Heart left ventricle (tissue), 13 donors: Measurements from ENCODE around the gene CPEB4.

Experiments used
- CTCF ChIP-seq, 12 donors: fragments of 200-600 bp; sonication (generic) in 4 of 12; IDR thresholded peaks; one replicate each; pipeline versions ENCODE4 v1.5.0 to v1.8.0; 2018 to 2022; ENCODE audit warnings: antibody characterized with exemption in 12 of 12, mild to moderate bottlenecking in 5 of 12
- POLR2A ChIP-seq, 2 donors: fragments of 450-650 bp; IDR thresholded peaks; one replicate each; pipeline ENCODE4 v1.6.1; 2017; ENCODE audit warnings: antibody characterized with exemption in 2 of 2, mild to moderate bottlenecking in 2 of 2, moderate library complexity in 2 of 2
- donor health status: ischemic (EF 13 %, LVEDD 7.1; RV severe dilation, severe dysfunction).
- donor health status: DM: no; HTN: yes; CAD: no.
- donor health status: DM: no; HTN: no; CAD: no.
- donor health status: ischemic (EF 25% LVEDD 6.9; RV normal size, moderate dysfunction).
- donor health status: ischemic (EF 25% LVEDD 5.7; RV mildly dilated, moderate dysfunction).
- donor health status: ischemic (EF 35%, LVEDD 5.7; RV mildly dilated, moderate dysfunction).
- donor health status: nonischemic (EF 11% LVEDD 7.7; RV severe dilation, severe dysfunction).
- donor health status: DM: yes; HTN: yes; CAD: no.
- donor health status: PGD.
- donor health status: ischemic (EF 29% LVEDD 5.4; RV normal size, mild dysfunction).
- donor health status: nonischemic (EF 23%, LVEDD 6.1; RV moderate dilation, normal function).

GRCh38 chr5:173839117-173839713 is 48.9 kb upstream of the CPEB4 start:
- TF ChIP-seq POLR2A (IDR thresholded peaks at IDR 0.05) = no peak
- no peak for TF ChIP-seq CTCF (IDR thresholded peaks at IDR 0.05)
